GM23338 (cell line): ENCODE results near the gene TK1. TPM values are rescaled to one million over a fixed set of nuclear protein-coding genes. Genes with fewer than 3 reads are reported as not detected.

Experiments
- ATAC-seq: fragments of 200-7000 bp; cut with Tn5 transposase; 3 replicates; pipeline ENCODE4 v1.9.1; 2020
- DNase-seq: peaks from one replicate; pipeline ENCODE4 v3.0.0-alpha.2; 2015; ENCODE audit warnings: low spot score
- H2AFZ ChIP-seq: fragments of 200-600 bp; sonication (generic); 2 replicates; pipeline ENCODE4 v1.8.0; 2016; ENCODE audit warnings: antibody characterized with exemption, mild to moderate bottlenecking, moderate library complexity
- H3F3A ChIP-seq: fragments of 200-600 bp; sonication (generic); replicated peaks from 2 replicates; pipeline ENCODE4 v1.8.0; 2017; ENCODE audit warnings: antibody characterized with exemption, mixed run types, low read depth
- H3K27ac ChIP-seq: fragments of 200-600 bp; sonication (generic); 2 replicates; pipeline ENCODE4 v1.6.1; 2016; ENCODE audit warnings: low read depth
- H3K27me3 ChIP-seq: fragments of 200-600 bp; sonication (generic); 2 replicates; pipeline ENCODE4 v1.8.0; 2016; ENCODE audit warnings: mild to moderate bottlenecking, mixed run types, moderate library complexity; ENCODE audit not compliant: insufficient read depth
- H3K36me3 ChIP-seq: fragments of 200-600 bp; sonication (generic); 2 replicates; pipeline ENCODE4 v1.8.0; 2016; ENCODE audit warnings: mild to moderate bottlenecking; ENCODE audit not compliant: insufficient read depth
- H3K4me1 ChIP-seq: fragments of 200-600 bp; sonication (generic); 2 replicates; pipeline ENCODE4 v1.8.0; 2016; ENCODE audit warnings: mild to moderate bottlenecking, moderate library complexity; ENCODE audit not compliant: insufficient read depth
- H3K4me2 ChIP-seq: fragments of 200-600 bp; sonication (generic); 2 replicates; pipeline ENCODE4 v1.7.1; 2017; ENCODE audit warnings: mixed run types
- H3K4me3 ChIP-seq: fragments of 200-600 bp; sonication (generic); 2 replicates; pipeline ENCODE4 v1.6.1; 2016; ENCODE audit warnings: mixed run types
- H3K79me2 ChIP-seq: fragments of 200-600 bp; sonication (generic); replicated peaks from 2 replicates; pipeline ENCODE4 v1.8.0; 2017; ENCODE audit warnings: mild to moderate bottlenecking; ENCODE audit not compliant: insufficient read depth
- H3K9me2 ChIP-seq: fragments of 200-600 bp; sonication (generic); 2 replicates; pipeline ENCODE4 v1.8.0; 2017; ENCODE audit not compliant: insufficient read depth
- H4K20me1 ChIP-seq: fragments of 200-600 bp; sonication (generic); replicated peaks from 2 replicates; pipeline ENCODE4 v1.8.0; 2017; ENCODE audit warnings: mild to moderate bottlenecking; ENCODE audit not compliant: insufficient read depth
- H3K27ac Mint-ChIP-seq: 2 replicates; pipeline ENCODE4 v1.8.0; 2020; ENCODE audit warnings: inconsistent platforms, mild to moderate bottlenecking, moderate library complexity, mixed read lengths
- H3K27me3 Mint-ChIP-seq: 3 replicates; pipeline ENCODE4 v1.8.0; 2022; ENCODE audit warnings: low read depth, mild to moderate bottlenecking, moderate library complexity, mixed read lengths, inconsistent platforms; ENCODE audit not compliant: insufficient read depth, poor library complexity
- H3K36me3 Mint-ChIP-seq: 3 replicates; pipeline ENCODE4 v1.8.0; 2021; ENCODE audit warnings: low read depth, mild to moderate bottlenecking, inconsistent platforms, moderate library complexity, mixed read lengths
- H3K4me1 Mint-ChIP-seq: 3 replicates; pipeline ENCODE4 v1.8.0; 2020; ENCODE audit warnings: mild to moderate bottlenecking, inconsistent platforms, mixed read lengths
- H3K4me3 Mint-ChIP-seq: 3 replicates; pipeline ENCODE4 v1.8.0; 2021; ENCODE audit warnings: moderate library complexity, mild to moderate bottlenecking, inconsistent platforms, mixed read lengths
- H3K9me3 Mint-ChIP-seq: 3 replicates; pipeline ENCODE4 v1.8.0; 2020; ENCODE audit warnings: moderate library complexity, mild to moderate bottlenecking, inconsistent platforms, mixed read lengths
- CREB1 ChIP-seq: fragments of 250-450 bp; sonication (Bioruptor Pico); IDR thresholded peaks from 2 replicates; pipeline ENCODE4 v1.5.0; 2020; ENCODE audit warnings: low read depth, mild to moderate bottlenecking, moderate library complexity
- CTCF ChIP-seq, 2 experiments: fragments of 200-600 bp in 1 of 2; sonication (generic) in 1 of 2; conservative IDR thresholded peaks; 2 replicates each; pipeline versions ENCODE4 v1.5.1 to v1.6.1; 2016 to 2017; ENCODE audit warnings: antibody characterized with exemption in 2 of 2, low read depth in 2 of 2, mild to moderate bottlenecking in 2 of 2, moderate library complexity in 1 of 2
- ETS1 ChIP-seq: IDR thresholded peaks from 2 replicates; pipeline ENCODE4 v1.6.1; 2016; ENCODE audit warnings: antibody characterized with exemption
- EZH2 ChIP-seq: fragments of 200-600 bp; sonication (generic); IDR thresholded peaks from one replicate; pipeline ENCODE4 v1.8.0; 2017; ENCODE audit warnings: antibody characterized with exemption, mild to moderate bottlenecking, low read depth; ENCODE audit not compliant: unreplicated experiment
- EZH2phosphoT487 ChIP-seq: fragments of 200-600 bp; sonication (generic); IDR thresholded peaks from one replicate; pipeline ENCODE4 v1.8.1; 2018; ENCODE audit warnings: antibody characterized with exemption; ENCODE audit not compliant: unreplicated experiment
- JUNB ChIP-seq: IDR thresholded peaks from one replicate; pipeline ENCODE4 v1.6.1; 2016; ENCODE audit warnings: antibody characterized with exemption; ENCODE audit not compliant: unreplicated experiment
- NANOG ChIP-seq: IDR thresholded peaks from 2 replicates; pipeline ENCODE4 v1.6.1; 2016; ENCODE audit warnings: antibody characterized with exemption, borderline replicate concordance
- POLR2AphosphoS5 ChIP-seq: IDR thresholded peaks from 2 replicates; pipeline ENCODE4 v1.6.1; 2016; ENCODE audit warnings: antibody characterized with exemption, low read depth
- REST ChIP-seq: IDR thresholded peaks from one replicate; pipeline ENCODE4 v1.6.1; 2018; ENCODE audit warnings: antibody characterized with exemption; ENCODE audit not compliant: unreplicated experiment
- STAT1 ChIP-seq: IDR thresholded peaks from one replicate; pipeline ENCODE4 v1.6.1; 2016; ENCODE audit warnings: antibody characterized with exemption; ENCODE audit not compliant: unreplicated experiment
- ZNF114 ChIP-seq: fragments of 250-450 bp; sonication (Bioruptor Pico); IDR thresholded peaks from 2 replicates; pipeline ENCODE4 v1.5.0; 2020; ENCODE audit warnings: mild to moderate bottlenecking, moderate library complexity
- ZNF331 ChIP-seq: fragments of 250-450 bp; sonication (Bioruptor Pico); IDR thresholded peaks from 2 replicates; pipeline ENCODE4 v1.5.0; 2020; ENCODE audit warnings: low read depth, mild to moderate bottlenecking, moderate library complexity
- ZNF462 ChIP-seq: fragments of 250-450 bp; sonication (Bioruptor Pico); IDR thresholded peaks from 2 replicates; pipeline ENCODE4 v1.5.0; 2020; ENCODE audit warnings: mild to moderate bottlenecking, moderate library complexity
- polyA plus RNA-seq: library from polyadenylated mRNA; unstranded; fragments of >200 nt; fragmentation: Nextera tagmentation; extraction: Ambion mirVana; gene quantifications from 2 replicates; pipeline ENCODE4 v1.2.1, GENCODE V29; 2016
- total RNA-seq: library from RNA; depleted of rRNA; stranded (reverse); fragments of >200 nt; shearing (Covaris generic); gene quantifications from 2 replicates; pipeline ENCODE4 v1.2.3, GENCODE V29; 2014

The TK1 gene
- total and polyA plus RNA-seq, 2 experiments from 2014 or later, result 74.5 to 84.4 TPM

GRCh38 chr17:78143214-78144146 is 43.4 kb downstream of the TK1 start:
- Histone ChIP-seq H3K9me2 (no peaks in the 10 kb centered on the region), H3K4me3 (no peak overlapping the region), H3K36me3 (no peaks in the 10 kb centered on the region), H2AFZ (no peak overlapping the region), H3K27ac (no peak overlapping the region), H3K27me3 (0 out of 2 replicates have a peak, but pooled peaks cover 3% of the 10 kb centered on the region), H3K4me2 (no peak overlapping the region), H3K79me2 (no peaks in the 10 kb centered on the region), H3F3A (0 out of 2 replicates have a peak, but pooled peaks cover 4% of the 10 kb centered on the region), H4K20me1 (no peaks in the 10 kb centered on the region), H3K4me1 (peaks cover 5% of the 10 kb centered on the region; the same call in 1 of the 2 replicates)
- ATAC-seq (no peak), DNase-seq (no peak)
- Mint-ChIP-seq H3K4me3 (no peak overlapping the region), H3K36me3 (no peaks in the 10 kb centered on the region), H3K9me3 (no peaks in the 10 kb centered on the region), H3K4me1 (peaks cover 7% of the 10 kb centered on the region; the same call in 2 of the 3 replicates), H3K27me3 (peaks cover 7% of the 10 kb centered on the region), H3K27ac (no peak overlapping the region)
- TF ChIP-seq CREB1 (CRISPR knock-in tag), result no peak
- no peak for TF ChIP-seq CTCF (conservative IDR thresholded peaks at IDR 0.05; ENCODE audit: low read depth in 2 of 2)
- TF ChIP-seq STAT1, result no peak
- TF ChIP-seq ZNF114, result no peak
- TF ChIP-seq POLR2AphosphoS5, result no peak
- TF ChIP-seq ZNF462, result no peak
- TF ChIP-seq EZH2phosphoT487, result no peak
- no peak for TF ChIP-seq ZNF331 (CRISPR knock-in tag)
- no peak for TF ChIP-seq EZH2
- TF ChIP-seq JUNB, result no peak
- no peak for TF ChIP-seq ETS1
- TF ChIP-seq NANOG, result no peak
- no peak for TF ChIP-seq REST
